ENCODE measurements around the gene HTR4.

The HTR4 gene

DNA sequence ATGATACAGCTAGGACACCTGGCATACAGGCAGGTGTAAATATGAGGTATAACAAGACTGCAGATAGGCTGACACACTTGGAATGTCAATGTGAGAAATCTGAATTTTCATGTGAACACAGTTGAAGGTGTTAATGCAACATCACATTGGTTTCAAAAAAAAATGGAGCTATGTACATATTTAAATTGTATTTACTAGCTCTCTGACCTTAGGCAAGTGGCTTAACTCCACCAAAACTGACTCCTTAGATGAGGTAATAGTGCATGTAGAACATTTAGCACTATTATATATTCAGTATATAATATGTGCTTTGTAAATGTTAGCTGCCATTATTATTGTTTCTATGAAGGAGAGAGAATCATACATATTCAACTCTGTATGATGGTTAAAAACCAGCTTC, 48.0 kb downstream of the HTR4 start:
- DNase-seq, result no peak

- no peak for DNase-seq
Measured at GRCh38 chr5:148599187-148599586, 55.1 kb downstream of the HTR4 start.

- no peak for DNase-seq
Measured at GRCh38 chr5:148595697-148596096, 58.6 kb downstream of the HTR4 start.

DNA sequence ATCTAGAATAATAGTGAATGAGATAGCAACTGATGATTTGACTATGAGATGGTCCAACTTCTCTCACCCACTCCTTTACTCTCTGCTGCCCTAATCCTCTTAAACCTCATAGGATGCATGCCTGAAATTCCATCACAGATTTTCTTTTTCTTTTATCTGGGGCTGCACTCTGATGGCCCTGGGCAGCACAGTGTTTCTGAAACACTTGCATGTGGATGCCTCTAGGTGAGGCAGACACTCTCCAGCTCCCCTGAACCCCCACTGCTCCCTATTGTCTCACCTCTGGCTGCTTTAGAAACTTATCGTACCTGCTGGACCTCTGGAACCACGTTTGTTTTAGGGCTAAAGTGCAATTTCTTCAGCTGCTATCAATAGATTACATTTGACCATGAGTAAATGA, 67.5 kb downstream of the HTR4 start:
- no peak for DNase-seq

GRCh38 chr5:148585988-148586387, 68.3 kb downstream of the HTR4 start:
- no peak for DNase-seq

GRCh38 chr5:148584103-148584502, 70.2 kb downstream of the HTR4 start:
- DNase-seq, result no peak

- DNase-seq, result no peak
Measured at GRCh38 chr5:148583421-148583965, 70.8 kb downstream of the HTR4 start.

DNA sequence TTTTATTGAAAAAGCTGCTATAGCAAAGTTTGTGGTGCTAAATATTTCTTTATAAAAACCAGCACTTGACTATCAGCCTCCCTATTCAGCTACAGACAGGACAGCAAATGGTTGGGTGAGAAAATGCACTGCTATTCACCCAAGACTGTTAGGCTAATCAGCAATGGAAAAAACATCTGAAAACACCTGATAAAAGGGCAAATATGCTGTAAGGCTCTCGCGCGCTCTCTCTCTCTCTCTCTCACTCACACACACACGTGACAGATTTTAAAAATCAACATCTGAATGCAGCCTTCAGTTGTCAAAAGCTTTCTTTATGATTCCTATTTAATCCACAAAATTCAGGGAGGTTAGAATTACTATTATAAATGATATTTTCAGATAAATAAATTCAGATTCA, 80.2 kb downstream of the HTR4 start:
- no peak for DNase-seq

- no peak for DNase-seq
Measured at GRCh38 chr5:148573374-148573773, 81.0 kb downstream of the HTR4 start.

GRCh38 chr5:148569948-148570347, 84.4 kb downstream of the HTR4 start:
- DNase-seq, result no peak

DNA sequence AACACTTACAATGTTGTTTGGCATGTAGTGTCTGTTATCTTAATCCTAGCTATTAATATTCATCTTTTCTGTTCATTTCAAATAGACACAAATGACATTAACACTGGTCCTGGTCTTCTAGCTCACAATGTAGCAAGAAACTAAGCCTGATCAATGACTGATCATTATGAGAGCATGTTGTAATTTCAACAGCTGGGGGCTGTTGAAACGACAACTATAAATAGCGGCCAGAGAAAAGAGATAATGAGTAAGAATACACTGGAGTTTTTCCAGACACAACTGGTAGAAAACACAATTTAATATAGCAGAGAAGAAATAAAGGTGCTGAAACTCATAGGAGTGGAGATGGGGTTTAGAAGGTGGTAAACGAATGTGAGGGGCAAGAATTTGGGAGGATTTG, 89.2 kb downstream of the HTR4 start:
- DNase-seq, result no peak

DNA sequence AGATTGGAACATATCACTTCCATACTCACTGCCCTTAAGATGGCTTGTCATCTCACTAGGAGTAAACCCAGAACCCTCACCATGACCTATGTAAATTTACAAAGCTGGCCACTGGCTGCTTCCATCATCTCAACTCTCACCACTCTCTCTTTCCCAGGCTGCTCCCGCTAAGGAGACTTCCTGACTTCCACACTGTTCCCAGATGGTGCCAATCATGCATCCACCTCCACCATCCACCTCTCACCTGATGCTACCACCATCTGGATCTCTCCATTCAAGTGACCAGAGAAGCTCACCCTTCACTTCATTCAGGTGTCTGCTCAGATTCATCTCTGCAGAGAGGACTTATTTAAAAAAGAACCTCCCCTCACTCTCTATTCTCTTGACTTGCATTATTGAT, 91.3 kb downstream of the HTR4 start:
- DNase-seq, result no peak

GRCh38 chr5:148561801-148562311, 92.5 kb downstream of the HTR4 start:
- no peak for DNase-seq

GRCh38 chr5:148559461-148559860, 94.9 kb downstream of the HTR4 start:
- no peak for DNase-seq

DNA sequence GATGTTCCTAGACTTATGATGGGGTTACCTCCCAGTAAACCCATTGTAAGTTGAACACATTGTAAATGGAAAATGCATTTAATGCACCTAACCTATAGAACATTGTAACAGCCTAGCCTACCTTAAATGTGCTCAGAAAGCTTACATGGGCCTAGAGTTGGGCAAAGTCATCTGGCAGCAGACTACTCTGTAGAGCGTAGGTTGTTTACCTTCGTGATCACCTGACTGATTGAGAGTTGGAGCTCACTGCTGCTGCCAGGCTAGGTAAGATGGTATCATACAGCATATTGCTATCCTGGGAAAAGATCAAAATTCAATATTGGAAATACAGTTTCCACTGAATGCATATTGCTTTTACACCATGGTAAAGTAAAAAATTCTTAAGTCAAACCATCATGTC, 95.4 kb downstream of the HTR4 start:
- no peak for DNase-seq

GRCh38 chr5:148556835-148557234, 97.5 kb downstream of the HTR4 start:
- no peak for DNase-seq

DNA sequence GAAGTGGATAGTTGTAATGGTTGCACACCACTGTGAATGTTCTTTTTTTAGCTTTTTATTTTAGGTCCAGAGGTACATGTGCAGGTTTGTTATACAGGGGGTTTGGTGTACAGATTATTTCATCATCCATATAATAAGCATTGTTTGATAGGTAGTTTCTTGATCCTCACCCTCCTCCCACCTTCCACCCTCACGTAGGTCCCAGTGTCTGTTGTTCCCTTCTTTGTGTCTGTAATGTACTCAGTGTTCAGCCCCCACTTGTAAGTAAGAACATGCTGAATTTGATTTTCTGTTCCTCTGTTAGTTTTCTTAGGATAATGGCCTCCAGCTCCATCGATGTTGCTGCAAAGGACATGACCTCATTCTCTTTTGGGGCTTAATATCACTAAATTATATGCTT, 99.7 kb downstream of the HTR4 start:
- no peak for DNase-seq

GRCh38 chr5:148543727-148544126, 110.6 kb downstream of the HTR4 start:
- no peak for DNase-seq

DNA sequence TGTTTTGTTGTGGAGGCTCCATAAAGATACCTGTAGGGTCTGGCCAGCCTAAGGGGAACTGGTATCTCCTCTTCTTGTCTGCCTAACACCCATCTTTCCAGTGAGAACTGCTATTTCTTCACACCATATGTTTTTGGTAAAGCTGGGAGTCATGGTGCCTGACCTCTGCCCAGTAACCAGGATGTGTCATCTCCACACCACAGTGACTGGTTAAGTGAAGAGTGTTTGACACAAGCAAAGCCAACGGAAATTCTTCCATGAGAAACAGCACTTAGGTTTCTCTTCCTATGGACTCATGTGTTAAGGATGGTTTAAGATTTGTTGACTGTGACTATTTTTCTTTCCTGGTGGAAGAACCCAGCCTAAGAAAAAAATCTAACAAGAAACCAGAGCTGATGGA, 111.5 kb downstream of the HTR4 start:
- no peak for DNase-seq

- no peak for DNase-seq
Measured at GRCh38 chr5:148541054-148541835, 113.1 kb downstream of the HTR4 start.

DNA sequence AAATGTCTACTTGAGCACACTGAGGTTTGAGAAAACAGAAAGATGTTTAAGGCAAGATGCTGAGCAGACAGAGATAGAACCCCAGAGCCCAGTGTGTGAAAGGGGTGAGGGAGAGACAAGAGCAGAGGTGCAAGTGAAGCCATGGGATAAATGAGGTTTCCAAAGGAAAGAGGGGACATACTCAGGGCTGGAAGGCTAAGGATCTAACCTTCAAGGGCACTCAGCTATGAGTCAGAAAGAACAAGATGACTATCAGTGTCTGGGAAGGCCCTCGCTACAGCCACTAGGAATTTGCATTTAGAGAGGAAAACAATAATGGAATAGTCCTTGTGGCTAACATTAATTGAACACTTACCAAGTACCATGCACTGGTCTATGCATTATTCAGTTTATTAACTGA, 113.7 kb downstream of the HTR4 start:
- DNase-seq, result no peak

DNA sequence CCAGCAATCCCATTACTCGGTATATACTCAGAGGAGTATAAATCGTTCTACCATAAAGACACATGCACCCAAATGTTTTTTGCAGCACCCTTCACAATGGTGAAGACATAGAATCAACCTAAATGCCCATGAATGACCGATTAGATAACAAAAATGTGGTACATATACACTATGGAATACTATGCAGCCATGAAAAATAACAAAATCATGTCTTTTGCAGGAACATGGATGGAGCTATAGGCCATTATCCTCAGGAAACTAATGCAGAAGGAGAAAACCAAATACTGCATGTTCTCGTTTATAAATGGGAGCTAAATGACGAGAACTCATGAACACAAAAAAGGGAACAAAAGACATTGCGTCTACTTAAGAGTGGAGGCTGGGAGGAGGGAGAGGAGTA, 114.5 kb downstream of the HTR4 start:
- no peak for DNase-seq

GRCh38 chr5:148535190-148535589, 119.1 kb downstream of the HTR4 start:
- DNase-seq, result no peak

DNA sequence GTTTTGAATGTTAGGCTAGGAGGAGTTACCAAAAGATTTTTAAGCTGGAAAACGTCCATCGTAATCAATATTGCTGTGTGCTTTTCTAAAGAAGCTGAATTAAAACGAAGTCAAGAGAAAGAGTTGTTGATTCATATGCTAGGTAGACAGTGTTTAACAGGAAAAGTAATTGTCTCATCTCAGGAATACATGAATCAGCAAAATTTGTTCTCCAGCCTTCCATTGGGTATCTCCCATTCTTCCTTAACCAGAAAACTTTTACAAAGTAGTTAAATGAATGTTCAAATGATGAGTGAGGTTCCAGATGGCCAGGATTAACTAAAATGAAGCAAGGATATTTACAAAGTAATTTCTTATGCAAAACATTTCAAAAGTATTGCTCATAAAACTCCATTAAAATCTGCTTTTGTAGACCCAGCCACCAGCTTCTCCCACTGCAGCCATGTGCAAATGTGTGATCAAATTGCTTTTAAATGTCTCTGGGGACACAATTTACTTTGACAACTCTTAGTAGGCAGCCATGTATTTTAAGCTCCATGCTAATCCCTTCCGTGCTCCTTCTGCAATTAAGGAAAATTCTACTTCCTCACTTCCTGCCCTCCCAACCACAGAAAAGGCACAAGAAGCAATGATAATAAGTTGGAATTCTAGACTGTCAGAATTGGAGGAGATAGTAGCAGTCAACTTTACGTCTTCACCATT, 121.2 kb downstream of the HTR4 start:
- DNase-seq, result no peak

Measured in left hindlimb (tissue), 1 donor.